ENCODE data around the gene ANGPTL8.

ANGPTL8 gene

GRCh38 chr19:11239377-11240000 lies at the start of gene ANGPTL8:
TSS of gene ANGPTL8 (plus strand) at chr19:11239619. CDS start at chr19:11239638, 19 bp downstream.
- DNase-seq, result no peak

DNA sequence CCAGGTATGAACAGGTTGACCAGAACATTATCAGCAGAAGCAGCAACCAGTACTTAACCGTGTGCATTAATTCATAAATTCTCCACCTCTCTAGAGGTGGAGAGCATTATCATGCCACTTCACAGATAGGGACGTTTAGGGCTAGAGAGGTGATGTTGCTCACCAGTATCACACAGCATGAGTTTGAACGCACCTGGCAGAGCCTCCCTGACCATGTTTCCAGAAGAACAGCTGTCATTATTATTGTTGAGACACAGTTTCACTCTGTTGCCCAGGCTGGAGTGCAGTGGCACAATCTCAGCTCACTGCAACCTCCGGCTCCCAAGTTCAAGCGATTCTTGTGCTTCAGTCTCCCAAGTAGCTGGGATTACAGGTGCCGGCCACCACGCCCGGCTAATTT lies 48.9 kb upstream of the ANGPTL8 start:
- no peak for DNase-seq

GRCh38 chr19:11191273-11191755 lies 48.1 kb upstream of the ANGPTL8 start:
- no peak for DNase-seq

GRCh38 chr19:11191934-11192333 lies 47.5 kb upstream of the ANGPTL8 start:
- no peak for DNase-seq

DNA sequence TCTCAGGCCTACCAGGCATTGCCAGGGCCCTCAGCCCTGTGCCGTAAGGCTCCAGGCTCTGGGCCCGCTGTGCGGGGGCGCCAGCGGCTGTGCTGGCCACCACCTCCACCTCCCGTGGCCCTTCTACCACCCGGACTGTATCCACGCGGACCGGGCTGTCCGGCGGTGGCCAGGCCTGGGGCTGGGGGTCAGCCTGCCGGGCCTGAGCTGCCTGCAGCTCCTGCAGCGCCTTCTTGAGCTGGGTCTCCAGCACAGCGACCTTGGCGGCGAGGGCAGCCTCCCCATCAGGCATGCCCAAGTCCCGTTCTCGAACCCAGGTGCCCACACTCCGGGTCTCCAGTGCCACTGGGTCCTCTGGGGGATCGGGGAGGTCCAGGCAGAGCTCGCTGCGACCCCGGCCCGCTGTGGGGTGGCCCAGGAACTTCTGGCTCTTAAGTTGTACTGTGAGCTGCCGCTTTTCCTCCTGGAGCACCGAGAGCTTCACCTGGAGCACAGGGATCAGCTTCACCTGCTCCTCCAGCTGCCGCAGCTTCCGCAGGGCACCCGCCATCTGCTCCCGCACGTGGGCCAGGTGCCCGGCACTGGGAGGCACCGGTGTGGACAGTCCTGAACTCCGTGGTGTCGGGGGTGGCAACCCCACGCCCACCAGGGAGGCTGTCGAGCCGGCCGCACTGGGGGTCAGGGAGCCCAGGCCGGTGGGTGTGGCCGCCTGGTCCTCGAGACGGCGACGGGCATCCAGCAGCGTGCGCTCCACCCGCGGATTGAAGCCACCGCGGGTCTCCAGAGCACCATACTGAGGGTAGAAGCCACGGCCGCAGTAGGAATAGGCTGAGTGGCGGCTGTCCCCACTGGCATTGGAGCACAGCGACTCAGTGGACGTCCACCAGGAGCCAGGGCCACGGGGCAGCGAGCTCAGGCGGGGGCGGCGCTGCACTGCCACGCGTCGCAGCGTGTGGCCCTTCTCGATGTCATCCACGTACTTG lies 46.2 kb upstream of the ANGPTL8 start:
- no peak for DNase-seq

- no peak for DNase-seq
These were observed 45.2 kb upstream of the ANGPTL8 start for GRCh38 chr19:11194173-11194572.

GRCh38 chr19:11194656-11195558 lies 44.5 kb upstream of the ANGPTL8 start:
- DNase-seq, result no peak

GRCh38 chr19:11195681-11196080 lies 43.7 kb upstream of the ANGPTL8 start:
- DNase-seq, result no peak

DNA sequence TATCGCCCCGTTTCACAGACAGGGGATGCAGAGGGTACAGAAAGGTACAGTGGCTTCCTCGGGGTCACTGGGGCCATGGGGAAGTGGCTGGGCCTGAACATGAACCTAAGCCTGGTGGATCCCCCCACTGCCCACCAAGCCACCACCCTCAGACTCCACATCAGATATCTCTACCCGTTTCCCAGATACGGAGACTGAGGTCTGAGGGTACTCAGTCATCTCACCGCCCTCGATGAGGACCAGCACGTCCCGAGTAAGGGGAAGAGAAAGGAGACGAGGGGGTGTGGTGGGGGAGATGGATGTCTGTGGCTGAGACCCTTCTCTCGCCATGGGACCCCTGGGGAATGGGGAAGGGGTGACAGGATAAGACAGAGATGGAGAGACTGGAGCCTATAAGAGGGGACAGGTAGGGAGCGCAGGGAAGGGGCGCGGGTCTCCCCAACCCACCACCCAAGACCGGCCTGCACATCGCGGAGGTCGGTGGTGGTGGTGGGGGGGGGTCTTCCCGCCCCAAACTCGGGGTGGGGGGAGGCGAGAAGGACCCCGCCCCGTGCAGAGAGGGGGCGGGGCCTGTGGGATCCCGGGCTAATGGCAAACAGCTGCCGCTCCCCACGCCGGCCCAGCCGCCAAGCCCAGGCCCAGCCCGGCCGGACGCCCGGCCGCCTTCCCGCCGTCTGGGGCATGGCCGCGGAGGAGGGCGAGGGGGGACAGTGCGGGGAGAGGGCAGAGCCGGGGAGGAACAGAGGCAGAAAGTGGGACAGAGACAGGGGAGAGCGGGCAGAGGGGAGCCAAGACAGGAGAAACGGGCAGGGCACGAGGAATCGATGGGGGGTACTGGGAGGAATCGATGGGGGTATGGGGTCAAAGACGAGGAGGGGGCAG lies 42.8 kb upstream of the ANGPTL8 start:
- DNase-seq, result no peak

DNA sequence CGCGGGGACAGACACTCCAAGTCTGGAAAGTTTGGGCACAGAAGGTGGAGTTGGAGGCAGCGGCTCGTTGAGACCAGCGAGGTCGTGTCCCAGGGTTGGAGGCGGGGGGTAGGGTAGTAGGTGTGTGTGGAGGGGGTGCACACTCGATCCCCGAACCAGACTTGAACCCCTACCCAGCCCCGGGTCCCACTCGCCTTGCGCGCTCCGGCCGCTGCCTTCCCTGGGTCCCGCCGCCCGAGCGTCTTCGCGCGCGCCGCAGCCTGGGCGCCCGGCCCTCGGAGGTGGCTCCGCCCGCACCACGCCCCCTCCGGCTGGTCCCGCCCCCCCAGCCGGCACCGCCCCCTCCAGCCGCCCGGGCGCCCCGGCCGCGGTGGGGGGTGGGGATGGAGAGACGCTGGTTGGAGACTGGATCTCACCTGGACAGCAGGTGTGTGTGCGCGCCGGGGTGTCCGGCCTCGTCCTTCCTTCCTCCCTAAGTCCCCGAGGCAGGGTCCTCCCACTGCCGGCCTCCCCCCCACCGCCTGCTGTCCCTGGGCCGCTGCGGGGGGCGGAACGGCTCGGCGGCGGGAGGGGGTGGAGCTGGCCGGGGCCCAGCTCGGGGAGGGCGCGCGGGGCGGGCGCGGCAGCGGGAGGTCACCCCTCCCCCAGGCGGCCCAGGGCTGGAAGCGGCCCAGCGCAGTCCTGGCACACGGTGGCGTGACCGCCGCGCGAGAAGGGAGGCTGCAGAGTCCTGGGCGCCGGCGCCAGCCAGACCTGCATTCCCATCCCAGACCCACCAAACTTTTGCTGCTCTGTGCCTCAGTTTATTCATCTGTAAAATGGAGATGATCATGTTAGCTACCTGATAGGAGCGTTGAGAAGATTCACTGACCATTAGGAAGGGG lies 41.9 kb upstream of the ANGPTL8 start, which contains the start of gene KANK2:
Gene KANK2, minus strand, starts transcription at position 255 of the 884 bp plus-strand sequence. CDS start 3,034 bp downstream, outside the sequence.
- DNase-seq, result peak; percentile 68

GRCh38 chr19:11198175-11198534 lies 41.3 kb upstream of the ANGPTL8 start:
- no peak for DNase-seq

DNA sequence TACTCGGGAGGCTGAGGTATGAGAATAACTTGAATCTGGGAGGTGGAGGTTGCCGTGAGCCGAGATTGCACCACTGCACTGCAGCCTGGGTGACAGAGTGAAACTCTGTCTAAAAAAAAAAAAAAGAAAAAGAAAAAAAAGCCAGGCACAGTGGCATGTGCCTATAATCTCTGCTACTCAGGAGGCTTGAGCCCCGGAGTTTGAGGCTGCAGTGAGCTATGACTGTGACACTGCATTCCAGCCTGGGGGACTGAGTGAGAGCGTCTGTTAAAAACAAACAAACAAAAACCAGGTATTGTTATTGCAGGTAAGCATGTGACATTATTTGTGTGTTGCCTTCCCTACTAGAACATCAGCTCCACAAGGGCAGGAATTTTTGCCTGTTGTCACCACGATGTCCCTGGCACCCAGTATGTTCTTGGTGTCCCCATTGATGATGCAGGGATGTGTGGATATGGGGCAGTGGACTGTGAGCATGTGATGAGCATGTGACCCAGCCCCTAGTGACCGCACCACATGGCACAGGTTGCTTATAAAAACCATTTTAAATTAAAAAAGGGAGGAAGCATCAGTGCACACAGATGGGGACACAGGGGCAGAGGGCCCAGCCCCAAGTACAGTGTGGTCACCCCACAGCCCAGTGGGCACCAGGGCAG lies 40.5 kb upstream of the ANGPTL8 start:
- DNase-seq, result no peak

GRCh38 chr19:11199517-11199916 lies 39.9 kb upstream of the ANGPTL8 start:
- DNase-seq, result no peak

- DNase-seq, result no peak
These were observed 39.3 kb upstream of the ANGPTL8 start for GRCh38 chr19:11200015-11200574.

- DNase-seq, result no peak
These were observed 38.5 kb upstream of the ANGPTL8 start for GRCh38 chr19:11200931-11201330.

DNA sequence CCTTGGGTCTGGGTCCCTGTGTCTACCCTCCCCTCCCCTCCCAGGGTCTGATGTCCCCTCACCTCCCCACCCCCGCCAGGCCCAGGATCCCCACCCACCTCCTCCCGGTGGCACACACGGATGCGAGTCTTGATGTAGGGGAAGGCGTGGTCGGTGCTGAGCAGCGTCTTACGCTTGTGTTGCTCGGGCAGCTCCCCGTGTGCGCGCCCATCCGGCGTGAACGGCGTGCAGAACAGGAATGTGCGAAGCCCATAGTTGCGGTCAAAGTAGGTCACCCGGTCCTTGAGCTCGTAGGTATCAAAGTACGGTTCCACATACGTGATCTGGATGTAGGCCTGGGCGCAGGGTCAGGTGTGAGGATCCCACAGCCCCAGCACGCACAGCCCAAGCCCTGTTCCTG lies 37.6 kb upstream of the ANGPTL8 start:
- DNase-seq, result no peak

DNA sequence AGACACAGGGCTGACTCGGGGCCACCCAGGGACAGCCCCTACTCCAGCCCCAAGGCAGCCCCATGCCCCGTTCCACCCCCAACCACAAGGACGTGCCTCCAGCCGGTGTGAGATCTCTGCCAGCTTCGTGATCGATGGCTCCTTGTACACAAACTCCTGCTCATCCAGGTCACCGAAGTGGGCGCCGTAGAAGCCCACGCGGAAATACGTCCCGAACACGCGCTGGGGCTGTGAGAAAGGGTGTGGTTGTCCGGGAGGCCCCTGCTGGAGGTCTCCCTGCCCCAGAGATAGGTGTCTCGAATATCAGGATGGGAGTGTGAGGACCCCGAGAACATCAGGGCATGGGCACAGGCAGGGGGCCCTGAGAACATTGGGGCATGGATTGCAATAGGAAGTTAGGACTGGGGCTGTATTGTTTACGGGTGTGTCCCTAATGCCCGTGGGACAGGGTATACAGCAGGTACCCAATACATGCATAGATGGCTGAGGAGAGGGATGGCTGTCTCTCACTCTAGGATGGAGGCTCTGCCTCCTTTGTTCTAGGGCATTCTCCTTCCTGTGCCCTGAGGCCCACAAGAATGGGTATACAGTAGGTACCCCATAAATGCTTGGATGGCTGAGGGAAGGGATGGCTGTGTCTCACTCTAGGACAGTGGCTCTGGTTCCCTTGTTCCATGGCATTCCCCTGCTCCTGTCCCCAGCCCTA lies 36.8 kb upstream of the ANGPTL8 start:
- DNase-seq, result no peak

GRCh38 chr19:11203194-11204075 lies 36.0 kb upstream of the ANGPTL8 start:
- no peak for DNase-seq

Measured in NCI-H2081 treated with DMSO at 0.1 percent for 48 hours (cell line).